Left ventricle myocardium superior (tissue), 1 donor: Measurements from ENCODE around the gene MAPRE3. TPM values are rescaled to one million over a fixed set of nuclear protein-coding genes. Genes with fewer than 3 reads are reported as not detected.
A peak's percentile ranks its signal among the peaks of the same experiment; 100 is the strongest.

Source experiments
- ATAC-seq: fragments of 200-7000 bp; cut with Tn5 transposase; one replicate; pipeline ENCODE4 v1.9.1; 2020; ENCODE audit warnings: mild to moderate bottlenecking, moderate library complexity
- DNase-seq: peaks from one replicate; pipeline ENCODE4 v3.0.0-alpha.2; 2020
- intact Hi-C: fragments of 100-400 bp; cut with micrococcal nuclease; formaldehyde crosslinking; loops from one replicate; pipeline ENCODE4 v1.11.0; 2022
- total RNA-seq: library from RNA; stranded (reverse); fragmentation: NEBNext Ultra II Directional; extraction: Animal tissue kit (Norgen Biotek cat#: 25700); gene quantifications from one replicate; pipeline ENCODE4 v1.2.1, GENCODE V29; 2021
- donor health status: DM: no; HTN: yes; CAD: no; lungs with severe emphysema.

Gene MAPRE3
- total RNA-seq, 1 donor from 2014 or later: 52.4 TPM

DNA sequence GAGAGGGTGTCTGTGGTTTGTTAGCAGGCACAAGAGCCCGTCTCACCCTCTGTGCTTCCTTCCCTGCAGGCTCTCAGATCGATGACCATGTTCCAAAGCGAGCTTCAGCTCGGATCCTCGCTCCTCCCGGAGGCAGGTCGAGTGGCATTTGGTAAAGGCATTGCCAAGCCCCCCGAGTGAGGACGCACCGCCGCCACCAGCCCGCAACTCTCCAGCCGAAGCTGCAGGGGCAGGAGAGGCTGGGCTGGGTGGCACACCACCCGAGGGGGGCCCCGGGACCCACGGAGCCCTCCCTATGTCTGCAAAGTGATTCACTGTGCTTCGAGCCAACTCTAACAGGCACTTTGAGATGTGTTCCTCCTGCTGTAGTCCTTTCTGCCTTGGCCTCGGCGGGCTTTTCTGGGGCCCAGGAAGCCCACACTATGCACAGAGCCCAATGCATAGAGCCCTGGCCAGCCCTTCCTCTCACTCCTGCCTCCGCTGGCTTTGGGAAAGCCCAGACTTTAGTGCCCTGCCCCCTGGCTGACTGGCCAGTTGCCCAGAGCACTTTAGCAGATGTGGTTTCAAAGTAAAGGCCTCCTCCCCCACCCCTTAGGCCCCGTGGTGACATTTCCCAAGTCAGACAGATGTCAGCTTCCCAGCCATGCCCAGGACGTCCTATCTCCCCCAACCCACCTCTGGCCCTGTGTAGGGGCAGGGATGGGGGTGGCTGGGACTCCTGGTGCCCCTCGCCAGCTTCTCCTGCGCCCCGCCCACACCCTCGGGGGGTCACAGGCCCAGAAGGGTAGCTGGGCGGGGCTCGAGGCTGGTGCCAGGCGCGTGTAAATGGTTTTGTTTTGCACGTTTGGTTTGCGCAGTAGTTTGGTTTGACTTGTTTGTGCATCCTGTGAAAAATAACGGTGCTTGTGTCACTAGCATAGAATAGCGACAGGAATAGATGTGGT lies 23.3 kb upstream of the MAPRE3 start:
- peak; percentile 77 for DNase-seq
- intact Hi-C loops: no loop called here
- peak; percentile 83 for ATAC-seq

DNA sequence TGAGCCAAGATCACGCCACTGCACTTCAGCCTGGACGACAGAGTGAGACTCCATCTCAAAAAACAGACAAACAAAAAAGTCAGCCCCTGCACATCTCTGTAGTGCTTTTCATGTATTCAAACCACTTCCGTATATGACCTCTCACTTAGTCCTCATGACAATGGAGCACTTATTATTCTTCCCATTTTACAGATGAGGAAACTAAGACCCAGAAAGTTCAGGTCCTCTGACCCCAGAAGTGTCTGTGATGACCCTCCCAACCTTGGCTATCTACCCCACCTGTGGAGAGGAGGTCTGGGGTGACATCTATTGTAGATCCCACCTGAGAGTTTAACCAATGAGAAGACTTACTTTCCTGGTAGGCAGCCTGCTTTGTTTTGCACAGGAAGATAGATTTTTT lies 21.6 kb upstream of the MAPRE3 start:
- intact Hi-C loops: no loop called here
- ATAC-seq: no peak
- no peak for DNase-seq

DNA sequence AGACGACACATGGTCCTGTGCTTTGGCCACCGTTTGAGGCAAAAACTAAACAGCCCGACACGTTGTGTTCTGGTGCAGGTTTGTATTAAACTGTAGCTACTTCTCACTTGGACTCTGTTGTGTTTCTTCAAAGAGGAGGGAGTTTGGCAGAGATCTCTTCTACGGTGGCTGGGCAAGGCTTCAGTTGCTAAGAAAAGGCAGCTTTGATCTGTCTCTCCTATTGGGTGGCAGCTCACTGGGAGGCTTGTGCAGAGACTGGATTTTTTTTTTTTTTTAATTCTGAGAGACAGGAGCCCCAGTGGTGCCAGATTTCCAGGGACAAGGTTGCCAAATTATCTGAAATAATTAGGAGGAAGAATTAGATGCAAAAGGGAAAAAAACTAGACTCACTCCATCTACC lies 20.2 kb upstream of the MAPRE3 start:
- intact Hi-C loops: no loop called here
- DNase-seq: no peak
- ATAC-seq: no peak

DNA sequence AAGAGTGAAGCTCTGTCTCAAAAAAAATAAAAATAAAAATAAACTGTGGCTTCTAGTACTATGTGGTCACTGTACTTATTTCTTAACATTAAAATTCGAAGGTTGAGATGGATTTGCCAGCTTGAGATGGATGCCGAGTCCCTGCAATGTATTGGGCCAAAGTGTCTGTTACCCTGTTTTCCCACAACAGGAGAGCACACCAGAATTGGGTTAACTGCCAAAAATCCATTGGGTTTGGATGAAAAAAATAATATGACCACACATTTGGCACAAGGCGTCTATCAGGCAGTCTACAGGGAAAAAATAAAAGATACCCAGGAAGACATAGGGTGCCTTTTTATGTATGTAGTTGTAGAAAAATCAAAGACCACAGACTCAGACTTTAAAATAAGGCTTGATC lies 19.2 kb upstream of the MAPRE3 start:
- ATAC-seq: no peak
- DNase-seq: no peak
- intact Hi-C loops: no loop called here

DNA sequence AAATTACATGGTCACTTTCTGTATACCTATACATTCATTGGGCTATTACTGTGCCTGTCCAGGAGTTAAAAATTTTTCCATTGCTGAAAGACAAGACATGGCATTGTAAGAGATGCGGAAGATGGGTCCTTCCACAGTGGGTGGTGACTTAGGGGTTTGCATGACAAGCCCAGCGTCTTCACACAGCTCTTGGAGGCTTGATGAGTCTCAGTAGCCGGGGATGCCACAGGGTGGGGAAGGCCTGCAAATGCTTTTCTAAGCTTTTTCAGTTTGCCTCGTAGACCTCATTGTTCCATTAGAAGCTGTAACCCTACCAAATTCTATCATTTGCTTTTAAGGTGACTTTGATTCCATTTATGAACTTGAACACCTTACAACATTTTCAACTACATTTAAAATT lies 18.1 kb upstream of the MAPRE3 start:
- ATAC-seq: no peak
- intact Hi-C loops: no loop called here
- DNase-seq: no peak

DNA sequence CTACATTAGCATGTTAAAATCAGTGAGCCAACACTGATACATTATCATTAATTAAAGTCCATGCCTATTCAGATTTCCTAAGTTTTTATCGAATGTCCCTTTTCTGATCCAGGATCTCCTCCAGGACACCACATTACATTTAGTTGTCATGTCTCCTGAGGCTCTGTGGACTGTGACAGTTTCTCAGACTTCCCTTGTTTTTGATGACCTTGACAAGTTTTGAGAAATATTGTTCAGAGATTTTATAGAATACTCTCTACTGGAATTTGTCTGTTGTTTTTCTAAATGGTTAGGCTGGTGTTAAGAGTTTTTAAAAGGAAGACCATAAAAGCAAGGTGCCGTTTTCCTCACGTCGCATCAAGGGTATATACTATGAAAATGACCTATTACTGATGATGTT lies 16.3 kb upstream of the MAPRE3 start:
- ATAC-seq: no peak
- no peak for DNase-seq
- intact Hi-C loops: no loop called here

DNA sequence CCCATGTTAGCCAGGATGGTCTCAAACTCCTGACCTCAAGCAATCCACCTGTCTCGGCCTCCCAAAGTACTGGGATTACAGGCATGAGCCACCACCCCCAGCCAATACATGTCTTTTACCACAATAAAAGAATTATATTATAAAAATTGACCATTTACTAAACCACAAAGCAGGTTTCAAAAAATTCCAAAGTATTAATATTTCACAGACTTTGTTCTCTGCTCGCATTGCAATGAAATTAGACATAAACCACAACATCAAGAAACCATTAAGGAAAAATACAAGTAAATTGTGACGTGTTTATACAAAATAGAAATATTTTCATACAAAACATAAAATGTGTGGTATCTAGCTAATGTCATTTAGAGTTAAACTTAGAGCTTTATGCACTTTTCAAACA lies 13.4 kb upstream of the MAPRE3 start:
- DNase-seq (no peak), ATAC-seq (no peak)
- intact Hi-C loops: no loop called here

DNA sequence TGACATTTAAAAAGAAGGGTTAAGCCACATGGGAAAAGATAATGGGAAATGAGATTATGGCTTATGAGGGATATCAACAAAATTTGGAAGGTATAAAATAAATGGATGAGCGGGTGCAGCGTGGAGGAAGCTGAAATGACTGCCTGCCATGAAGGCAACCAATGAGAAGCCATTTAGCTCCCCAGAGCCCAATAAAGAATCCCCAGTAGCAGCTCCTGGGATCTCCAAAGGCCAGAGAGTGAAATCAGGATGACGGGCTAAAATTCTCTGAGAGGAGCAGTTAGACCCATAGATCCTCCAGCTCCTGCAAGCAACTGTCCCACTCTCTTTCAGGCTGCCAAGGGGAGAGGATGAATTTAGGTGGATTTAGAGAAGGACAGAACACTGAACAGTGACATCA lies 12.9 kb upstream of the MAPRE3 start:
- DNase-seq (no peak), ATAC-seq (no peak)
- intact Hi-C loops: no loop called here

DNA sequence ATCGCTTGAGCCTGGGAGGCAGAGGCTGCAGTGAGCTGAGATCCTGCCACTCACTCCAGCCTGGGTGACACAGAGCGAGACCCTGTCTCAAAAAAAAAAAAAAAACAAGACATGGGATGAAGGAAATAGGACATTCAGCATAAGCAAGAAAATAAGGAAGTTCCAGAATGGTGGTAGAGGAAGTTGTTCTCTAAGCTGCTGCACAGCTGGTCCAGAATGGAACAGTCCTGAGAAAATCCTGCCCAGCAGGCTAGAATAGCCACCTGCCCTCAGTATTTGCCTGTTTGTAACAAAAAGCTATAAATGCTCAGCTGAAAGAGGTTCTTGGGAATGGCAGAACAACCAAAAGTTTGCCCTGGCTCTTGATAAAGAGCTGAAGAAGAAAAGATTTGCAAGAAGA lies 11.1 kb upstream of the MAPRE3 start:
- no peak for ATAC-seq
- DNase-seq: no peak
- intact Hi-C loops: no loop called here

DNA sequence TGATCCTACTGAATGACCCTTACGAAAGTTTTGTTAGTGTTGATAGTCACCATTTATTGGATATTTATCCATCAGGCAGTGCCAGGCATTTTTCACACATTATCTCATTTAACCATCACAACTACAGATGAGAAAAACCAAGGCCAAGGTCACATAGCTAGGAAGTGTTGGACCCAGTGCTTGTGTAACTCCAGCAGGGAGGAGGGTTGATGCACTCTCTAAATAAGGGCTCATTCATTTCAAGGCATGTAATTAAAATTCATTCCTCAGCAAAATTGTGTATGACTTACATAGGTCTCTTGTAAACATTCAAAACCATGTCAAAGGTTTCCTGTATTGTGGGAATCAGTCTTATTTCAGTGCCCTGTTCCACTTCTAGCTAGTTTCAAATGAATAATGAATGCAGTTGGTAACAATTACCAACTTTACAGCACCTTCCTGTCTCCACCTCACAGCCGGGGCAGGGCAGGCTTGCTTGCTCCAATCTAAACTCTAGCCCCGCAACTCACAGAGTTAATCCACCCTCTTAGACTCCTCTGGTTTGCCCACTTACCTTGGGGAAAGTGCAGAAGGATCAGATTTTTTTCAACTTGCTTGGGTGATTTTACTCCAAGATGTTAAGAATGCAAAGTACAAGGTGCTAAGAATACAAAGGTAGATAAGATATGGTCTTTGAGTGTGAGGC lies 5.8 kb upstream of the MAPRE3 start:
- DNase-seq (no peak), ATAC-seq (no peak)
- intact Hi-C loops: loop anchor here (5.0 to 10.0 kb wide), 2 partner anchors 53 to 120 kb away; partner anchors contain the start of gene KHK

DNA sequence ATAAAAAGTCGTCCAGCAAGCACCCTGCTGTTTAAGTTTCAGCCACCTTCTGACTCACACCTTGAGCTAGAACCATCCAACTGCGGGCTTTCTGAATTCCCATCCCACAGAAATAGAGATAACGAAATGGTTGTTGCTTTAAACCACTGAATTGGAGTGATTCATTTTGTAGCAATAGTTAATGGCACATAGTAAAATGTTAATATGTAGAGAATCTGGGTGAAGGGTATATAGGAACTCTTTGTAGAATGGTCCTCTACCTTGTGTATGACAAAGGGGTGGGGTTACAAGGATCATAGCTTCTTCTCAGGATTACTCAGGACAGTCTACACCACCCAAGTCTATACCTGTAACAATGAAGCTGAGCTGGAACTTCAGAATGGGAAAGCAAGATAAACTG lies 2.4 kb upstream of the MAPRE3 start:
- no peak for ATAC-seq
- no peak for DNase-seq
- intact Hi-C loops: loop anchor here (10.0 kb wide), 1 partner anchor 117 kb away; the partner anchor contains the start of gene KHK

DNA sequence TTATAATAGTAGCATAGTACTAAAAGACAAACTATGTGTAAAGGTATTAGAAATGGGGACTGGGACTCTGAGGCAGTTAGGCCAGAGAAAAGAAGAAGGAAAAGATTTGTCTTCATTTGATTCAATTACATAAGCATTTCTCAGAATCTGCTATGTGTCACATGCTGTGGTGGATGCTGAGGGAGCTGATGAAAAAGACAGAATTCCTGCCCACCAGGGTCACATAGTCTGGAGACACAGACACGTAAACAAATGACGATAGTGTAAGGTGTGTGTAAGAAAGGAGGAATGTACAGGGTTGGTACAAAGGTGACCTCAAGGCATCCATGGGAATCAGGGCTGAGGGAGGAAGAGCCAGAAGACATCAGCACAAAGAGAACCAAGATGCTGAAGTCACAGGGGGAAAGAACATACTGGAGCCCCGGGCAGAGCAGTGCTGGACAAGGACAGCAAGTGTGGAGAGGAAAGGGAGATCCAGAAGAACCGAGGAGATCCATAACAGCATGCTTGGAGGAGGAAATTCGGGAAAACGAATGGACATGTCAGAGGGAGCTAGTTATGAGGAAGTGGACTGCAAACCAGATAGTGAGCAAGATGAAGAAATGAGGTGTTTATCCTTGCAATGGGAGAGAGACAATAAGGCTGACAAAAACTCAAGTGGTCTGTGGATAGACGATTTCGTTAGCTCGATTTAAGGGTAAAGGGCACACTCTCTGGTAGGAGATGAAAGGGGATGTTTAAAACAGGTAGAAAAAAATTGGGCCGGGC lies 1.2 kb upstream of the MAPRE3 start:
- ATAC-seq: no peak
- intact Hi-C loops: loop anchor here (10.0 kb wide), 1 partner anchor 116 kb away; the partner anchor contains the start of gene KHK
- no peak for DNase-seq

DNA sequence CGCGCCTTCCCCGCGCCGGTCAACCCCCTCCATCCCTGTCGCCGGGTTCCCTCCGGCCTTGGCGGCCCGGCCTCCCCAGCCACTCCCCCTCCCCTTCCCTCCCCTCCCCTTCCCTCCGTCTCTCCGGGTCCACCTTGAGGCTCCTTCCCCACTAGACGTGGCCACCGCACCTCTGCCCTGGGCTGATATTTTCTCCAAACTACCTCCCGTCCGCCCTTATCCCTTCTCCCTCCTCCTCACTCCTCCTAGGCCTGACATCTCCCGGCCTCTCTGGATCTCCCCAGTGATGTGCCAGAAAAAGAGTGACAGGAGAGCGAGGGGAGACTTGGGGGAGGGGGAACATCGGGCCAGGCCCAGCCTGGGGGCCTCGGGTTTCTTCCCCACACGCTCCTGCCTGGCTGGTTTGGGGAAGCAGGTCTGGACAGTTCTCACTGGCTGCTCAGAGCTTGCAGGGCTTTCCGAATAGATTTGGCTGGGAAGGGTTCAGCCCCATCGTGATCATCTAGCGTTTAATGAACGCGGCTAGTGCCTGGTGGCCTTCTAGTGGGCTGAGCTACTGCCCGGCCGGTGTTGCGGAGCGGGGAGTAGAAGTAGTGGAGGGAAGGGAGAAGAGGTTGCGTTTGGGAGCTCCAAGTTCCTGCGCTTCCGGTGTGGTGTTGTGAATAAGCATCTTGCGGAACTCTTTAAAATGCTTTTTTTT lies 641 bp downstream of the MAPRE3 start:
- DNase-seq (peak; percentile 38), ATAC-seq (peak; percentile 44)
- intact Hi-C loops: no loop called here

DNA sequence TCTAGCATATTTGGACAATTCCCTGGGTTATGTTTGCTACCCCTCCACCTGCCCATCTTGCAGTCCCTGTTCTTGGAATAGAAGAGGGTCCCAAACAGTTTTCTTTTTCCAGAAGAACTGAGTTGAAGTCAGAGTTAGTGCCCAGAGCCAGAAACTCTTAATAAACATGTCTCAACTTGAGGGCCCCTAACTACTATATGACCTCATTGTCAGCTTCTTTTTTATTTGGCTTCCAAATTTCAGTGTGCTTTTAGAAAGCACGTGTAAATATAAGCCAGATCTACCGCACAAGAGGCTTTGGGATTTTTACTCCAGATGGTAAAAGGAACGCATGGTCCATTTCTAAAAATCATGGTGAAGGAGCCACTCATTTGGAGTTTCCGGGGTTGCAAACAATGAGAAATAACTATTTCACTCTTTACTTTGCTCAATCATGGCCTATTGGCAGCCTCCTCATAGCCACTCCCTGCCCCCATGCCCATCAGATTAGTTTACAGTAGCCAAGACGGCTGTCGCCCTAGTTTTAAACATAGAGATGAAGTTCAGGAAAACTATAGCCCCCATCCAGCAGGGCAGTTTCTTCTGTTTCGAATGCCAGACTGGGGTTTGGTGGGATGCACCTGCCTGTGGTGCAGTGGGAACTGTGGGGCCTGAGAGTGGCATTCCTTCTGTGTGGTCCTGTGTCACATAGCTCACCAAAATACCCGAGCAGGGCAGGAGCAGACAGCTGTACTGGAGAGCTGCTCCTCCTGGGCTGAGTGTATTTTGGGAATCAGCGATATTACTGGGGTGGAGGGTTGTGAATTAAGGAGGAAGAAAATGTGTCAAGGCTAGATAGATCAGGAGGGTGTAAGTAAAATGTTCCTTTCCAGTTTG lies 1.7 kb downstream of the MAPRE3 start:
- DNase-seq: no peak
- intact Hi-C loops: no loop called here
- peak; percentile 52 for ATAC-seq

DNA sequence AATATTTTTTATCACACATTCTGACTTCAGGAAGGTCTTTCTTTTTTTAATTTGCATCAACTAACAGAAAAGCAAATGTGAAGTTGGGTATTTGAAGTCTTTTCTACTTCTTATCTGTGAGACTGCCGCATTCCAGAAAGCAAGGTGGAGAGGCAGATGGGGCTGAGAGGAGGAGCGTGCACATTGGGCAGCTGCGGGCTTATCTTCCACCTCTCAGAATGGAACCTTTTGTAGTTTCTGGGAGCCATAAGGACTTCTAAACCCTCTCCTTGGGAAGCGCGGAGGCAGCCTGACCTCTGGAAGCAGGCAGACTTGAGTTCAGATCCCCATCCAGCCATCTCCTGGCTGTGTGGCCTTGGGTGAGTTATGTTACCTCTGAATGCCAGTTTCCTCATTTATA lies 3.9 kb downstream of the MAPRE3 start:
- intact Hi-C loops: no loop called here
- DNase-seq: no peak
- ATAC-seq: no peak

DNA sequence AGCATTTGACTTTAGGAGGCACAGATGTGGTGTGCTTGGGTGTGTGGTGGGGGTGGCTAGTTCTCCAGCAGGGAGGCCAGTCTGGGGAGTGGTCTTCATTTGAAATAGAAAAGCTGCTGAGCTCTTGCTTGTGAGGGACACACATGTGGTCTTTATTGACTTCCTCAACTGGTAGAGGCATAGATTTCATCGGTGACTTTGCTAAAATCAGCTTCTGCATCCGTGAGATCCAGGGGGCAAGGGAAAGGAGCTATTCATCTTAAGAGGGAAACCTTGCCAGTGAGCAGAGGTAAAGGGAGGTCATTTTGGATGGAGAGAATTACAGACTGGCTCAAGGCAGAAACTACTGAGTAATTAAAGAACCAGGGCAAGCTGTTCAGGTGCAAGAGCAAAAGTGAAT lies 4.7 kb downstream of the MAPRE3 start:
- intact Hi-C loops: no loop called here
- ATAC-seq (no peak), DNase-seq (no peak)

DNA sequence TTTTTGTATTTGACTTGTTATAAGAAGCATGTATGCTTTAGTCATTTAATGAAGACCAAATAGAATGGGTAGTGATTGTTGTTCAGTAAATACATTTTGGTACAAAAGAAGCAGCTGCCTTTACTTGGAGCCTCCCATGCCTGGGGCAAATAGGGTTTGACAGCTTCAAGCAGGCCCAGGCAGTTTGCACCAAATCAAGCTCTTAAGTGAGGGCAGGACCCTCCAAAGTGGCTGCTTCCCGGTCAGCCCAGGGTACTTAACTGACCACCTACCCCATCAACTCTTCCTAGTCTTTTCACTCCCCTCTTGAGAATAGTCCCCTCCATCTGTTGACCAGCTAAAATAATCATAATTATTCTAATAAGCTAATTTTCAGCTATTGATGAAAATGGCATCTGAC lies 5.2 kb downstream of the MAPRE3 start:
- intact Hi-C loops: no loop called here
- DNase-seq (no peak), ATAC-seq (no peak)

DNA sequence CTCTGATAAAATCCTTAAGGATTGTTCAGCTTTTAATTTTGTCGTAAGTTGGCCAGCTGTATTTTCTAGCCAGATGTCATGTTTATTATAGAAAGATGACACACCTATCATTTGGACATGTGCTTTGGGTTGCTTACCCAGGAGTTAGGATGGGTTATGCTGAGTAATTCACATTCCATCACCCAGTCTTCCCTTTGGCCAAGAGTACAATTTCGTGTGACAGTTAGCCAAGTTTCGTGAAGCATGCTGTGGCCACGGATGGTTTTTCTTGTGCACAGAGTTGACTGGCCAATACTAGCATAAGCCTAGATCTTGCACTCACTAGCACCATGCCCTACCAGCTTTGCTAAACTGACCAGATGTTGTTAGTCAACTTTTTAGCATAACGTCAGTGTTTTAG lies 5.8 kb downstream of the MAPRE3 start:
- DNase-seq: no peak
- intact Hi-C loops: no loop called here
- no peak for ATAC-seq
